DND-41 (cell line): ENCODE data around the gene GALNT6.

Experiments
- ATAC-seq: fragments of 200-7000 bp; cut with Tn5 transposase; 3 replicates; pipeline ENCODE4 v1.9.1; 2021; ENCODE audit warnings: low read depth; ENCODE audit not compliant: insufficient read depth
- DNase-seq: peaks from one replicate; pipeline ENCODE4 v3.0.0-alpha.2; 2020
- H2AFZ ChIP-seq: 2 replicates; pipeline ENCODE4 v1.6.0; 2012; ENCODE audit warnings: low read depth, low read length
- H3K27ac ChIP-seq: 2 replicates; pipeline ENCODE4 v1.5.1; 2012; ENCODE audit warnings: low read length, inconsistent platforms
- H3K27me3 ChIP-seq: fragments of 200-600 bp; sonication (generic); 2 replicates; pipeline ENCODE4 v1.6.0; 2012; ENCODE audit warnings: low read length, mild to moderate bottlenecking, inconsistent platforms; ENCODE audit not compliant: insufficient read depth, poor library complexity
- H3K36me3 ChIP-seq: 2 replicates; pipeline ENCODE4 v1.5.1; 2012; ENCODE audit warnings: low read length, inconsistent platforms; ENCODE audit not compliant: insufficient read depth
- H3K4me1 ChIP-seq: 2 replicates; pipeline ENCODE4 v1.5.1; 2012; ENCODE audit warnings: mild to moderate bottlenecking, low read length; ENCODE audit not compliant: insufficient read depth
- H3K4me2 ChIP-seq: 2 replicates; pipeline ENCODE4 v1.6.0; 2012; ENCODE audit warnings: mild to moderate bottlenecking, moderate library complexity, low read length, inconsistent platforms; ENCODE audit not compliant: insufficient read depth
- H3K4me3 ChIP-seq, 2 experiments: fragments of 200-600 bp in 1 of 2; shearing (Covaris generic) in 1 of 2; 2 replicates each; pipeline ENCODE4 v1.5.1; 2012 to 2016; ENCODE audit warnings: inconsistent platforms in 2 of 2, low read length in 2 of 2, mild to moderate bottlenecking in 2 of 2, low read depth in 1 of 2, moderate library complexity in 1 of 2
- H3K79me2 ChIP-seq: 2 replicates; pipeline ENCODE4 v1.6.0; 2012; ENCODE audit warnings: low read length, inconsistent platforms; ENCODE audit not compliant: insufficient read depth
- H3K9ac ChIP-seq: 2 replicates; pipeline ENCODE4 v1.6.0; 2012; ENCODE audit warnings: low read depth, mild to moderate bottlenecking, inconsistent platforms, low read length, moderate library complexity
- H3K9me3 ChIP-seq: 2 replicates; pipeline ENCODE4 v1.5.1; 2012; ENCODE audit warnings: low read length, moderate library complexity, mild to moderate bottlenecking, inconsistent platforms; ENCODE audit not compliant: insufficient read depth, severe bottlenecking
- H4K20me1 ChIP-seq: 2 replicates; pipeline ENCODE4 v1.6.0; 2012; ENCODE audit warnings: low read length; ENCODE audit not compliant: insufficient read depth
- CTCF ChIP-seq: IDR thresholded peaks from 2 replicates; pipeline ENCODE4 v1.5.1; 2012; ENCODE audit warnings: borderline replicate concordance, low read length, moderate library complexity, mild to moderate bottlenecking; ENCODE audit not compliant: poor library complexity, severe bottlenecking; ENCODE audit errors: extremely low read depth
- EZH2 ChIP-seq: IDR thresholded peaks from 3 replicates; pipeline ENCODE4 v1.6.1; 2012; ENCODE audit warnings: borderline replicate concordance, low read depth, mild to moderate bottlenecking, moderate library complexity, low read length, inconsistent platforms; ENCODE audit not compliant: severe bottlenecking

Gene GALNT6

GRCh38 chr12:51328587-51328986 lies 62.6 kb downstream of the GALNT6 start:
- no peaks in the 10 kb centered on the region for H3K9me3 ChIP-seq
- no peaks in the 10 kb centered on the region for H3K27me3 ChIP-seq
- H3K4me1 ChIP-seq = peaks cover 41% of the 10 kb centered on the region
- H3K4me3 ChIP-seq = no peak overlapping the region
- no peak overlapping the region for H3K4me2 ChIP-seq
- H4K20me1 ChIP-seq = no peaks in the 10 kb centered on the region
- DNase-seq (no peak), ATAC-seq (no peak)
- no peak for TF ChIP-seq EZH2
- H3K9ac ChIP-seq = no peak overlapping the region
- H3K36me3 ChIP-seq = no peaks in the 10 kb centered on the region
- H2AFZ ChIP-seq = no peak overlapping the region
- H3K27ac ChIP-seq = no peak overlapping the region
- H3K79me2 ChIP-seq = peaks cover 3% of the 10 kb centered on the region

GRCh38 chr12:51326698-51327439 lies 64.3 kb downstream of the GALNT6 start:
- DNase-seq (peak; percentile 64), ATAC-seq (peak; percentile 70)
- H3K9ac ChIP-seq = peak overlapping the region; percentile 31
- H3K4me3 ChIP-seq = no peak overlapping the region
- no peaks in the 10 kb centered on the region for H3K9me3 ChIP-seq
- TF ChIP-seq EZH2 (no peak), CTCF (no peak)
- peak overlapping the region; percentile 66 for H3K27ac ChIP-seq
- peak overlapping the region; percentile 15; the same call in 1 of the 2 replicates for H3K4me2 ChIP-seq
- no peaks in the 10 kb centered on the region for H3K36me3 ChIP-seq
- H3K79me2 ChIP-seq = peaks cover 15% of the 10 kb centered on the region
- H3K4me1 ChIP-seq = peaks cover 59% of the 10 kb centered on the region
- H4K20me1 ChIP-seq = no peaks in the 10 kb centered on the region
- H3K27me3 ChIP-seq = no peaks in the 10 kb centered on the region
- peak overlapping the region; percentile 64 for H2AFZ ChIP-seq

DNA sequence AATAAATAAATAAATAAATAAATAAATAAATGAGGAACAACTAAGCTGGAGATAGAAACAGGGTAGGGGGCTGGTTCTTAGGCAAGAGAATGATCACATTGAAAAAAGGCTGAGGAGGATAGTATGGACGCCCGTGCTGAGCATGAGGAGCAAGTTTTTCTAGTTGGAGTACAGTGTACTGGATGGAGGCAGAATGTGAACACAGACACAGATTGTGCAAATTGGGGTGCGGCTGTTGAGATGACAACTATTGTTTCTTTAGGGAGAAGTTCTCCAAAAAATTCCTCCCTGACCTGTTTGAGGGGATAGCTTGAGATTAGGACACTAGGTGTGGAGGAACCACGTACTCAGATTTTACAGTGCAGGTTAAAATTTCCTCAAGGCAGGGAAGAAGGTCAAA lies 66.3 kb downstream of the GALNT6 start:
- Histone ChIP-seq H4K20me1 (no peaks in the 10 kb centered on the region), H3K27me3 (no peaks in the 10 kb centered on the region), H3K9me3 (no peaks in the 10 kb centered on the region), H3K4me2 (no peak overlapping the region), H3K27ac (peak overlapping the region; percentile 10; the same call in 1 of the 2 replicates), H3K36me3 (no peaks in the 10 kb centered on the region), H3K9ac (no peak overlapping the region), H2AFZ (no peak overlapping the region), H3K4me1 (peaks cover 78% of the 10 kb centered on the region), H3K79me2 (peaks cover 15% of the 10 kb centered on the region), H3K4me3 (no peak overlapping the region)
- TF ChIP-seq CTCF (no peak), EZH2 (no peak)
- DNase-seq = no peak
- no peak for ATAC-seq
